ENCODE results near the gene CRELD1. TPM values are rescaled to one million over a fixed set of nuclear protein-coding genes. Genes with fewer than 3 reads are reported as not detected.

The CRELD1 gene
- polyA plus RNA-seq, 1 donor = 40.3 TPM

GRCh38 chr3:9965200-9965875 lies 31.7 kb downstream of the CRELD1 start:
- DNase-seq = no peak

GRCh38 chr3:9966841-9967240 lies 33.2 kb downstream of the CRELD1 start:
- DNase-seq = no peak

- DNase-seq = no peak
Observed at GRCh38 chr3:9969632-9970019, 36.0 kb downstream of the CRELD1 start.

- no peak for DNase-seq
Observed at GRCh38 chr3:9970020-9970652, 36.5 kb downstream of the CRELD1 start.

GRCh38 chr3:9976721-9977709 lies 43.4 kb downstream of the CRELD1 start:
- DNase-seq = no peak

- DNase-seq = no peak
Observed at GRCh38 chr3:9978710-9979305, 45.2 kb downstream of the CRELD1 start.

- DNase-seq = no peak
Observed at GRCh38 chr3:9980251-9980650, 46.6 kb downstream of the CRELD1 start.

GRCh38 chr3:9986230-9986725 lies 52.6 kb downstream of the CRELD1 start:
- DNase-seq = no peak

GRCh38 chr3:9994086-9994844 lies 60.6 kb downstream of the CRELD1 start:
- DNase-seq = no peak

Other genes with a start within 250 kb of the CRELD1 start
- not detected for gene CPNE9, start 230.0 kb upstream of the CRELD1 start, polyA plus RNA-seq (ENCODE audit: insufficient read length)
- gene BRPF1, start 202.1 kb upstream of the CRELD1 start, polyA plus RNA-seq (ENCODE audit: insufficient read length) = 13.3 TPM
- gene OGG1, start 183.9 kb upstream of the CRELD1 start, polyA plus RNA-seq (ENCODE audit: insufficient read length) = 33.1 TPM
- 17.4 TPM for gene CAMK1, start 163.9 kb upstream of the CRELD1 start, polyA plus RNA-seq (ENCODE audit: insufficient read length)
- gene TADA3, start 141.4 kb upstream of the CRELD1 start, polyA plus RNA-seq (ENCODE audit: insufficient read length) = 68.8 TPM
- gene ARPC4, start 140.8 kb upstream of the CRELD1 start, polyA plus RNA-seq (ENCODE audit: insufficient read length) = 73.9 TPM
- 37.3 TPM for gene TTLL3, start 123.6 kb upstream of the CRELD1 start, polyA plus RNA-seq (ENCODE audit: insufficient read length)
- 31.2 TPM for gene RPUSD3, start 89.8 kb upstream of the CRELD1 start, polyA plus RNA-seq (ENCODE audit: insufficient read length)
- 2.7 TPM for gene CIDEC, start 53.6 kb upstream of the CRELD1 start, polyA plus RNA-seq (ENCODE audit: insufficient read length)
- 31.6 TPM for gene JAGN1, start 43.2 kb upstream of the CRELD1 start, polyA plus RNA-seq (ENCODE audit: insufficient read length)
- 3.1 TPM for gene IL17RE, start 31.0 kb upstream of the CRELD1 start, polyA plus RNA-seq (ENCODE audit: insufficient read length)
- gene IL17RC, start 16.7 kb upstream of the CRELD1 start, polyA plus RNA-seq (ENCODE audit: insufficient read length) = 16.8 TPM
- gene PRRT3, start 18.6 kb downstream of the CRELD1 start, polyA plus RNA-seq (ENCODE audit: insufficient read length) = 2.0 TPM
- 36.2 TPM for gene EMC3, start 53.0 kb downstream of the CRELD1 start, polyA plus RNA-seq (ENCODE audit: insufficient read length)
- gene FANCD2, start 92.6 kb downstream of the CRELD1 start, polyA plus RNA-seq (ENCODE audit: insufficient read length) = 6.4 TPM
- not detected for gene FANCD2OS, start 174.4 kb downstream of the CRELD1 start, polyA plus RNA-seq (ENCODE audit: insufficient read length)
- gene BRK1, start 181.8 kb downstream of the CRELD1 start, polyA plus RNA-seq (ENCODE audit: insufficient read length) = 142 TPM
- gene VHL, start 207.9 kb downstream of the CRELD1 start, polyA plus RNA-seq (ENCODE audit: insufficient read length) = 47.9 TPM
- 0.86 TPM for gene IRAK2, start 231.1 kb downstream of the CRELD1 start, polyA plus RNA-seq (ENCODE audit: insufficient read length)

Data from hindlimb muscle (tissue), 1 donor.